NCI-H187 (cell line): ENCODE data around the gene HIBCH.
"Not testable (repeated sequence)": the region's sequence is repeated elsewhere in the genome, so short reads cannot be mapped to it uniquely, and the experiment has no call there.

Source experiments
- DNase-seq, 2 experiments: peaks; one replicate each; lab custom pipeline; 2025; lab: John Stamatoyannopoulos, UW

The HIBCH gene

GRCh38 chr2:190342611-190343010 lies 23.0 kb upstream of the HIBCH start:
- DNase-seq = no peak

- no peak for DNase-seq
Measured at GRCh38 chr2:190340369-190340768, 20.7 kb upstream of the HIBCH start.

- DNase-seq = no peak
Measured at GRCh38 chr2:190339394-190339793, 19.8 kb upstream of the HIBCH start.

- no peak for DNase-seq
Measured at GRCh38 chr2:190338453-190338852, 18.8 kb upstream of the HIBCH start.

GRCh38 chr2:190336420-190336819 lies 16.8 kb upstream of the HIBCH start:
- no peak for DNase-seq

GRCh38 chr2:190335584-190335983 lies 16.0 kb upstream of the HIBCH start:
- not testable (repeated sequence) for DNase-seq

- DNase-seq = no peak
Measured at GRCh38 chr2:190335225-190335559, 15.6 kb upstream of the HIBCH start.

- no peak for DNase-seq
Measured at GRCh38 chr2:190334479-190335224, 15.0 kb upstream of the HIBCH start.

- no peak for DNase-seq
Measured at GRCh38 chr2:190333928-190334327, 14.3 kb upstream of the HIBCH start.

GRCh38 chr2:190333395-190333794 lies 13.8 kb upstream of the HIBCH start:
- DNase-seq = no peak

- DNase-seq = no peak
Measured at GRCh38 chr2:190328573-190329147, 9.0 kb upstream of the HIBCH start.

GRCh38 chr2:190327867-190328572 lies 8.4 kb upstream of the HIBCH start:
- DNase-seq = no peak

GRCh38 chr2:190325588-190325987 lies 6.0 kb upstream of the HIBCH start:
- no peak for DNase-seq

- DNase-seq = no peak
Measured at GRCh38 chr2:190323406-190323805, 3.8 kb upstream of the HIBCH start.

- no peak for DNase-seq
Measured at GRCh38 chr2:190320696-190321095, 1.1 kb upstream of the HIBCH start.

- no peak for DNase-seq
Measured at GRCh38 chr2:190318931-190319554, 583 bp downstream of the HIBCH start.

- no peak for DNase-seq
Measured at GRCh38 chr2:190318514-190318913, 1.1 kb downstream of the HIBCH start.

- DNase-seq = no peak
Measured at GRCh38 chr2:190315273-190315672, 4.4 kb downstream of the HIBCH start.

GRCh38 chr2:190313880-190314279 lies 5.7 kb downstream of the HIBCH start:
- DNase-seq = no peak

- not testable (repeated sequence) for DNase-seq
Measured at GRCh38 chr2:190312635-190313025, 7.0 kb downstream of the HIBCH start.

- DNase-seq = no peak
Measured at GRCh38 chr2:190311893-190312634, 7.6 kb downstream of the HIBCH start.

GRCh38 chr2:190308031-190308430 lies 11.6 kb downstream of the HIBCH start:
- no peak for DNase-seq
